Mesodermal cell (in vitro differentiated cells): ENCODE measurements around the gene NEDD4L.

Experiments
- H3K27ac ChIP-seq: 2 replicates; pipeline ENCODE4 v1.7.0; 2013; ENCODE audit warnings: mild to moderate bottlenecking, low read depth, low read length, moderate library complexity; ENCODE audit not compliant: severe bottlenecking
- H3K36me3 ChIP-seq: 2 replicates; pipeline ENCODE4 v1.7.1; 2013; ENCODE audit warnings: mild to moderate bottlenecking, low read length, moderate library complexity; ENCODE audit not compliant: control insufficient read depth, insufficient read depth
- H3K4me1 ChIP-seq: one replicate; pipeline ENCODE4 v1.7.1; 2013; ENCODE audit warnings: mild to moderate bottlenecking, low read length; ENCODE audit not compliant: insufficient read depth, control insufficient read depth, poor library complexity, severe bottlenecking
- H3K4me3 ChIP-seq: 2 replicates; pipeline ENCODE4 v1.7.0; 2013; ENCODE audit warnings: low read length, control low read depth, mild to moderate bottlenecking; ENCODE audit not compliant: insufficient read depth, poor library complexity, severe bottlenecking; ENCODE audit errors: extremely low read depth
- H3K9me3 ChIP-seq: 2 replicates; pipeline ENCODE4 v1.7.1; 2013; ENCODE audit warnings: mild to moderate bottlenecking, low read length, moderate library complexity; ENCODE audit not compliant: control insufficient read depth
- WGBS, 2 experiments: methylation state at CpG; one replicate each; pipeline ENCODE4 v1.1.5; 2013; ENCODE audit warnings: missing lambda C conversion rate in 2 of 2; ENCODE audit not compliant: insufficient coverage in 2 of 2; 5-methylcytosine and 5-hydroxymethylcytosine counted together

The NEDD4L gene

GRCh38 chr18:58052960-58053359 is 8.9 kb downstream of the NEDD4L start:
- H3K27ac ChIP-seq = no peak overlapping the region
- H3K36me3 ChIP-seq = no peaks in the 10 kb centered on the region
- H3K4me3 ChIP-seq = no peak overlapping the region
- H3K4me1 ChIP-seq = peaks cover 20% of the 10 kb centered on the region
- WGBS, 2 experiments = 100% methylated on average over 2 of the region's 3 CpGs
- no peaks in the 10 kb centered on the region for H3K9me3 ChIP-seq

- no peak overlapping the region for H3K27ac ChIP-seq
- H3K4me3 ChIP-seq = no peak overlapping the region
- WGBS, 2 experiments = 75 to 79% methylated on average over 2 to 3 of the region's 8 CpGs
- H3K36me3 ChIP-seq = no peaks in the 10 kb centered on the region
- H3K9me3 ChIP-seq = no peaks in the 10 kb centered on the region
- H3K4me1 ChIP-seq = peaks cover 29% of the 10 kb centered on the region
Observed at GRCh38 chr18:58054041-58054781, 10.2 kb downstream of the NEDD4L start.

- Histone ChIP-seq H3K4me1 (peaks cover 28% of the 10 kb centered on the region), H3K27ac (no peak overlapping the region), H3K4me3 (no peak overlapping the region), H3K9me3 (no peaks in the 10 kb centered on the region), H3K36me3 (no peaks in the 10 kb centered on the region)
- 83 to 100% methylated on average over 1 to 2 of the region's 4 CpGs for WGBS, 2 experiments
Observed at GRCh38 chr18:58055890-58056558, 12.0 kb downstream of the NEDD4L start.

GRCh38 chr18:58056852-58057251 is 12.8 kb downstream of the NEDD4L start:
- H3K9me3 ChIP-seq = no peaks in the 10 kb centered on the region
- no peak overlapping the region for H3K4me3 ChIP-seq
- no peak overlapping the region for H3K27ac ChIP-seq
- H3K4me1 ChIP-seq = peaks cover 27% of the 10 kb centered on the region
- no peaks in the 10 kb centered on the region for H3K36me3 ChIP-seq
- 78 to 90% methylated on average over 1 to 2 of the region's 5 CpGs for WGBS, 2 experiments

GRCh38 chr18:58057291-58057965 is 13.4 kb downstream of the NEDD4L start:
- no peaks in the 10 kb centered on the region for H3K36me3 ChIP-seq
- H3K4me1 ChIP-seq = peaks cover 22% of the 10 kb centered on the region
- no peak overlapping the region for H3K4me3 ChIP-seq
- H3K9me3 ChIP-seq = no peaks in the 10 kb centered on the region
- H3K27ac ChIP-seq = no peak overlapping the region
- 81 to 89% methylated on average over 4 of the region's 4 CpGs for WGBS, 2 experiments

- H3K9me3 ChIP-seq = no peaks in the 10 kb centered on the region
- no peak overlapping the region for H3K4me3 ChIP-seq
- peaks cover 22% of the 10 kb centered on the region for H3K4me1 ChIP-seq
- H3K36me3 ChIP-seq = no peaks in the 10 kb centered on the region
- no peak overlapping the region for H3K27ac ChIP-seq
- WGBS, 2 experiments = no CpG with 5 or more reads among the region's 3 CpGs
Observed at GRCh38 chr18:58058720-58059119, 14.7 kb downstream of the NEDD4L start.

- 33 to 61% methylated on average over 3 of the region's 5 CpGs for WGBS, 2 experiments
- no peaks in the 10 kb centered on the region for H3K36me3 ChIP-seq
- H3K27ac ChIP-seq = no peak overlapping the region
- no peak overlapping the region for H3K4me3 ChIP-seq
- H3K9me3 ChIP-seq = no peaks in the 10 kb centered on the region
- H3K4me1 ChIP-seq = peaks cover 12% of the 10 kb centered on the region
Observed at GRCh38 chr18:58060254-58060653, 16.2 kb downstream of the NEDD4L start.

- no peak overlapping the region for H3K4me3 ChIP-seq
- H3K4me1 ChIP-seq = peaks cover 12% of the 10 kb centered on the region
- no peaks in the 10 kb centered on the region for H3K36me3 ChIP-seq
- no peaks in the 10 kb centered on the region for H3K9me3 ChIP-seq
- no peak overlapping the region for H3K27ac ChIP-seq
- WGBS, 2 experiments = 40 to 100% methylated on average over 1 to 2 of the region's 3 CpGs
Observed at GRCh38 chr18:58061349-58061748, 17.3 kb downstream of the NEDD4L start.

- Histone ChIP-seq H3K9me3 (no peaks in the 10 kb centered on the region), H3K36me3 (no peaks in the 10 kb centered on the region), H3K4me3 (no peak overlapping the region)
Observed at GRCh38 chr18:58064406-58064998, 20.5 kb downstream of the NEDD4L start.

GRCh38 chr18:58065956-58066355 is 21.9 kb downstream of the NEDD4L start:
- H3K4me1 ChIP-seq = no peaks in the 10 kb centered on the region
- no peaks in the 10 kb centered on the region for H3K36me3 ChIP-seq
- H3K4me3 ChIP-seq = no peak overlapping the region
- WGBS, 2 experiments = no CpG with 5 or more reads among the region's 3 CpGs
- no peaks in the 10 kb centered on the region for H3K9me3 ChIP-seq
- H3K27ac ChIP-seq = no peak overlapping the region

More at GRCh38 chr18:58064406-58064998, 20.5 kb downstream of the NEDD4L start:
- 83 to 95% methylated on average over 7 to 8 of the region's 10 CpGs for WGBS, 2 experiments
- Histone ChIP-seq H3K27ac (no peak overlapping the region), H3K4me1 (no peaks in the 10 kb centered on the region)
